ENCODE data around the gene DCC.

DCC gene

GRCh38 chr18:53324353-53324752 lies 984.4 kb downstream of the DCC start:
- Histone ChIP-seq H3K36me3 (ENCODE audit: control insufficient read depth, insufficient read depth, low read length, severe bottlenecking) (no peaks in the 10 kb centered on the region), H3K4me3 (ENCODE audit: low read length) (no peak overlapping the region), H3K9ac (ENCODE audit: low read length) (no peak overlapping the region), H3K27me3 (replicated peaks; ENCODE audit: control insufficient read depth, insufficient read depth, low read length) (no peaks in the 10 kb centered on the region), H3K9me3 (ENCODE audit: control insufficient read depth, low read length) (no peaks in the 10 kb centered on the region), H3K4me1 (ENCODE audit: control insufficient read depth, insufficient read depth, low read length) (no peaks in the 10 kb centered on the region)
- DNase-seq (ENCODE audit: low read depth) = no peak

DNA sequence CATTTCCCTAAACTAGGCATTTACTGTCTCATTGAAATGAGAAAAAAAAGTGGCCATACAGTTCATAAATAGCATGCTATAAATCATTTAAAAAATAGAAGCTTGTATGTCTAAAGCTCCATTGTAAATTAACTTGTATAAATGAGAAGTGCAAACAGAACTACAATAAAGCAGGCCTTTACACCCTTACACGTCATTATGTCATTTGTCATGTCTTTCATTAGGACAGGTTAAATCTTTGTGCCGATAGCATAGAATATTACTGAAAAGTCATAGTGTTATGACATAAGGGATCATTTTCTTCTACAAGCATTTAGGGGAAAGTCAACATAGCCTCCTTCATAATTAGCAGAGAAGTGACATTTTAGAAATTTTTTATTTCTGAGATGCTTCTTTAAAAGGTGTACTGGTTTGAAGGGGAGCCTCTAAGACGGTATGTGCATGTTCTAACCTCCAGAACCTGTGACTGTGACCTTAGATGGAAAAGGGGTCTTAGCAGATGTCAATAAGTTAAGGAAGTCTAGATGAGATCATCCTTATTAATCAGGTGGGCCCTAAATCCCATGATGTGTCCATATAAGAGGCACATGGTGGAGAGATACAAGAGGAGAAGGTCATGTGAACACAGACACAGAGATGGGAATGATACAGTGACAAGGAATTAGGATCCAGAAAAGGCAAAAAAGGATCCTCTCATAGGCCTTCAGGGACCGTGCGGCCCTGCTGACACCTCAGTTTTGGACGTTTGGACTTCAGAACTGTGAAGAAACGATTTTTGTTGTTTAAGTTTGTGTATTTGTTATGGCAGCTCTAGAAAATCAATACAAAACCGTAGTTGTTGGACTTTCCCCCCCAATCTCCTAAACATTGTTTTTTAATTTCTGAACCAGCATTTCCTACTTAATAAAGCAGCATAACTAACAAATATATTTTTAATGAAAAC lies 1020.8 kb downstream of the DCC start:
- Histone ChIP-seq H3K9me3 (ENCODE audit: control insufficient read depth, low read length) (no peaks in the 10 kb centered on the region), H3K4me3 (ENCODE audit: low read length) (no peak overlapping the region)

DNA sequence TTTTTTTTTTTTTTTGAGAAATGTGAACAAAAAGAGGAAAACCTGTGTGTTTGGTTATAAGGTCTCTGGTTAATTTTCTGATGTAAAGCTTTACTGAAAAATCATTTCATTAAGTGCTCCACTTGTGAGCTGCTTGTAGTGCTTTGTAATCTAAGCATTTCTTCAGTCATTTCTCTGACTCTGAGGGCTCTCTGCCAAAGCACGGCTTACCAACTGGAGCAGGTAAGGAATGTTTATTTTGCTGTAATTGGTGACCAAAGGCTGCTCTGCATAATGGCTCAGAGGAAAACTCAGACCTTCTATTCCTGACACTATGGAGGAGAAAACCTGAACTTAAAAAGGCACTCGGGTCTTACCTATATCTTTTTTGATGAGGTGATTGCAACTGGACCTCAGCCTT lies 1035.6 kb downstream of the DCC start:
- Histone ChIP-seq H3K27me3 (replicated peaks; ENCODE audit: control insufficient read depth, insufficient read depth, low read length) (no peaks in the 10 kb centered on the region), H3K4me3 (ENCODE audit: low read length) (no peak overlapping the region), H3K9ac (ENCODE audit: low read length) (no peak overlapping the region), H3K9me3 (ENCODE audit: control insufficient read depth, low read length) (no peaks in the 10 kb centered on the region), H3K4me1 (ENCODE audit: control insufficient read depth, insufficient read depth, low read length) (no peaks in the 10 kb centered on the region), H3K36me3 (ENCODE audit: control insufficient read depth, insufficient read depth, low read length, severe bottlenecking) (no peaks in the 10 kb centered on the region)
- no peak for DNase-seq (ENCODE audit: low read depth)

More for the DNA sequence above, 1020.8 kb downstream of the DCC start:
- H3K27me3 ChIP-seq (replicated peaks; ENCODE audit: control insufficient read depth, insufficient read depth, low read length) = no peaks in the 10 kb centered on the region
- H3K36me3 ChIP-seq (ENCODE audit: control insufficient read depth, insufficient read depth, low read length, severe bottlenecking) = no peaks in the 10 kb centered on the region
- H3K4me1 ChIP-seq (ENCODE audit: control insufficient read depth, insufficient read depth, low read length) = no peaks in the 10 kb centered on the region
- DNase-seq (ENCODE audit: low read depth) = no peak
- H3K9ac ChIP-seq (ENCODE audit: low read length) = no peak overlapping the region

DNA sequence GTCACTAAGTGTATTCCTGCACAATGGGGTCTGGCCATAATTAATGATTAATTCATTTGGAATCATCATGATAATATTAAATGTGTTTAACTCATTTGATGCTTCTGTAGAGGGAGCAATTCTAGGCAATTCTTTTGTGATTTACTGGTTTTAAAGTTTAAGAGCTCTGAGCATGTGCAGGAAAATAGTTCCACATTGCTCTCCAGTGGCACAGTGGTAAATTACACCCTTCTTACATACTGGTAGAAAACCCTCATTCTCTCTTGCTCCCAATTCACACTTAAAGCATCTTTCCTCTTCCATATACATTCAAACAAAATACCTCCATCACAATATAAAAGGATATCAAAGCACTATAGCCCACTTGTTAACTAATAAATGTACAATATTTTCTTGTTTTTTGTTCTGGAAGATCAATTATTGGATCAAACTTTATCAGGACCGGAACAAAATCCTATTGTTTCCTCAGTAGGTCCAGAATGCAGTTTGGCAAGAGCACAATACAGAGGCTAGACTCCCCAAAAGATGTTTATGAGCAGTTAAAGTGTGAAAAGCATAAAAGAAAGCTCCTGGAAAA lies 1040.2 kb downstream of the DCC start:
- Histone ChIP-seq H3K4me1 (ENCODE audit: control insufficient read depth, insufficient read depth, low read length) (no peaks in the 10 kb centered on the region), H3K36me3 (ENCODE audit: control insufficient read depth, insufficient read depth, low read length, severe bottlenecking) (no peaks in the 10 kb centered on the region), H3K27me3 (replicated peaks; ENCODE audit: control insufficient read depth, insufficient read depth, low read length) (no peaks in the 10 kb centered on the region), H3K4me3 (ENCODE audit: low read length) (no peak overlapping the region), H3K9ac (ENCODE audit: low read length) (no peak overlapping the region), H3K9me3 (ENCODE audit: control insufficient read depth, low read length) (peaks cover 4% of the 10 kb centered on the region)
- peak; percentile 72 for DNase-seq (ENCODE audit: low read depth)

DNA sequence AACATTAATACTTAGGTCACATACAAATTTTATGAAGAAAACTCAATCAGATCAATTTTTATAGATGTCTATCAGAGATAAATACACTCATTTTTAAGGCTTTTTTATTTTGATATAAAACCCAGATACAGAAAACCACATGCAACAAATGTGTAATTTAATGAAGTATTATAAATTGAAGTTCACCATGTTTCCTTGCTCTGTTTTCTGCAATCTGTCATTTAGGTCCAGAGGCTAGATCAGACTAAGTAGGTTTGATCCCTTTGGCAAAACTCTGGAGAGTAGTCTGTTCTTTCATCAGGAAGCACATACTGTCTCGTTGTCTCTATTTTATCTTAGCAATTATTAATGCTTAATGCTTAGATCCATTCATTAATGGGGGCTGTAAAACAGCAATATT lies 1042.9 kb downstream of the DCC start:
- Histone ChIP-seq H3K9me3 (ENCODE audit: control insufficient read depth, low read length) (peaks cover 4% of the 10 kb centered on the region), H3K27me3 (replicated peaks; ENCODE audit: control insufficient read depth, insufficient read depth, low read length) (no peaks in the 10 kb centered on the region), H3K4me3 (ENCODE audit: low read length) (no peak overlapping the region), H3K4me1 (ENCODE audit: control insufficient read depth, insufficient read depth, low read length) (no peaks in the 10 kb centered on the region), H3K36me3 (ENCODE audit: control insufficient read depth, insufficient read depth, low read length, severe bottlenecking) (no peaks in the 10 kb centered on the region), H3K9ac (ENCODE audit: low read length) (no peak overlapping the region)
- DNase-seq (ENCODE audit: low read depth) = no peak

DNA sequence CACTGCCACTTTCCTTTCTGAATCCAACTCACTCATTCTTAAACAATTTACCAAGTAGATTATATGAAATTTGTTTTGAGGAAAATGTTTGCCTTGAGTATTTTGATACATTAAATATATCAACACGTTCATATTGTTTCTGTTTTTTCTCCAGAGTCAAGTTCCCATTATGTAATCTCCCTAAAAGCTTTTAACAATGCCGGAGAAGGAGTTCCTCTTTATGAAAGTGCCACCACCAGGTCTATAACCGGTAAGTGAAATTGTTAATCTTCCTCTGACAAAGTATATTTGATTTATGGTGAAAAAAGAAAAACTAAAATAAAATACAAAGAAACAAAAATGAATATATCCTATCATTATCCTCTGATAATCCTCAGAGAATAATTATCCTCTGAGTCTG lies 1045.9 kb downstream of the DCC start:
- Histone ChIP-seq H3K27me3 (replicated peaks; ENCODE audit: control insufficient read depth, insufficient read depth, low read length) (no peaks in the 10 kb centered on the region), H3K9me3 (ENCODE audit: control insufficient read depth, low read length) (peaks cover 4% of the 10 kb centered on the region), H3K4me3 (ENCODE audit: low read length) (no peak overlapping the region), H3K36me3 (ENCODE audit: control insufficient read depth, insufficient read depth, low read length, severe bottlenecking) (no peaks in the 10 kb centered on the region), H3K4me1 (ENCODE audit: control insufficient read depth, insufficient read depth, low read length) (no peaks in the 10 kb centered on the region), H3K9ac (ENCODE audit: low read length) (no peak overlapping the region)
- DNase-seq (ENCODE audit: low read depth) = no peak

DNA sequence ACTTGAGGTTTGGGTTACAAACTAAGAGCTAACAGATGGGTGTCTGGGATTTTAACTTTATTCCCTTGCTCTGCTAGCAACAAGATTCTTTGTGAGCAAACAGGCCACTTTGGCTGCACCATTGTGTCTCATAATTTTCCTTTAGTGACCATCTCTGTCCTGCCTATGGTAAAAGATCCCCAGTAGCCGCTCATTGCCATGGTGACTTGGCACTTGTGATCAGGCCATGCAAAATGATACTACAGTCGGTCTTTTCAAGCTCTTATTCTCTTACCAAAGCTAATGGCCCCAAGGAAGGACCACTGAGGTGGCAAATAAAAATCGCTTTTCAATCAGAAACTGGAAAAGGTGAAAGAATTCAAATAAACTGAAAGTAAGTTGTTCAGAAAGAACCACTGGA lies 1047.6 kb downstream of the DCC start:
- H3K9ac ChIP-seq (ENCODE audit: low read length) = no peak overlapping the region
- peaks cover 4% of the 10 kb centered on the region for H3K9me3 ChIP-seq (ENCODE audit: control insufficient read depth, low read length)
- no peaks in the 10 kb centered on the region for H3K36me3 ChIP-seq (ENCODE audit: control insufficient read depth, insufficient read depth, low read length, severe bottlenecking)
- DNase-seq (ENCODE audit: low read depth) = no peak
- no peak overlapping the region for H3K4me3 ChIP-seq (ENCODE audit: low read length)
- H3K27me3 ChIP-seq (replicated peaks; ENCODE audit: control insufficient read depth, insufficient read depth, low read length) = no peaks in the 10 kb centered on the region
- no peaks in the 10 kb centered on the region for H3K4me1 ChIP-seq (ENCODE audit: control insufficient read depth, insufficient read depth, low read length)

GRCh38 chr18:53402670-53403069 lies 1062.7 kb downstream of the DCC start:
- Histone ChIP-seq H3K9ac (ENCODE audit: low read length) (no peak overlapping the region), H3K36me3 (ENCODE audit: control insufficient read depth, insufficient read depth, low read length, severe bottlenecking) (no peaks in the 10 kb centered on the region), H3K4me3 (ENCODE audit: low read length) (no peak overlapping the region), H3K9me3 (ENCODE audit: control insufficient read depth, low read length) (no peaks in the 10 kb centered on the region), H3K27me3 (replicated peaks; ENCODE audit: control insufficient read depth, insufficient read depth, low read length) (no peaks in the 10 kb centered on the region), H3K4me1 (ENCODE audit: control insufficient read depth, insufficient read depth, low read length) (no peaks in the 10 kb centered on the region)
- no peak for DNase-seq (ENCODE audit: low read depth)

DNA sequence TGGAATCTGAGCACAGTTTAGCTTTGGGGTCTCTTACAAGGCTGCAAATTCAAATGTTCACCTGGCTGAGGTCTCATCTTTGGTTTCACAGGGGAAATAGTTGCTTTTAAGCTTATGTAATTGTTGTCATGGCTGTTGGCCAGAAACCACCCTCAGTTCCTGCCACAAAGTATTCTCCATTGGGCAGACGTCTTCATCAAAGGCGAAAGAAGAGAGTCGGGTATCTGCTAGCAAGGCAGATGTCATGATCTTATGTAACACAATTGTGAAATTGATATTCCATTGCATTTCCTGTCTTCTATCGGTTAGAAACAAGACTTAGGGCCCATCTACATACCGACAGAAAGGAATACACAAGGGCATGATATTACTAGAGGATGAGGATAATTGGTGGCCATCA lies 1068.3 kb downstream of the DCC start:
- H3K4me3 ChIP-seq (ENCODE audit: low read length) = no peak overlapping the region
- no peaks in the 10 kb centered on the region for H3K27me3 ChIP-seq (replicated peaks; ENCODE audit: control insufficient read depth, insufficient read depth, low read length)
- DNase-seq (ENCODE audit: low read depth) = no peak

GRCh38 chr18:53411511-53411910 lies 1071.5 kb downstream of the DCC start:
- no peaks in the 10 kb centered on the region for H3K27me3 ChIP-seq (replicated peaks; ENCODE audit: control insufficient read depth, insufficient read depth, low read length)
- H3K36me3 ChIP-seq (ENCODE audit: control insufficient read depth, insufficient read depth, low read length, severe bottlenecking) = no peaks in the 10 kb centered on the region
- no peak overlapping the region for H3K4me3 ChIP-seq (ENCODE audit: low read length)

More for the DNA sequence above, 1068.3 kb downstream of the DCC start:
- no peak overlapping the region for H3K9ac ChIP-seq (ENCODE audit: low read length)
- H3K9me3 ChIP-seq (ENCODE audit: control insufficient read depth, low read length) = no peaks in the 10 kb centered on the region
- H3K4me1 ChIP-seq (ENCODE audit: control insufficient read depth, insufficient read depth, low read length) = no peaks in the 10 kb centered on the region
- no peaks in the 10 kb centered on the region for H3K36me3 ChIP-seq (ENCODE audit: control insufficient read depth, insufficient read depth, low read length, severe bottlenecking)

DNA sequence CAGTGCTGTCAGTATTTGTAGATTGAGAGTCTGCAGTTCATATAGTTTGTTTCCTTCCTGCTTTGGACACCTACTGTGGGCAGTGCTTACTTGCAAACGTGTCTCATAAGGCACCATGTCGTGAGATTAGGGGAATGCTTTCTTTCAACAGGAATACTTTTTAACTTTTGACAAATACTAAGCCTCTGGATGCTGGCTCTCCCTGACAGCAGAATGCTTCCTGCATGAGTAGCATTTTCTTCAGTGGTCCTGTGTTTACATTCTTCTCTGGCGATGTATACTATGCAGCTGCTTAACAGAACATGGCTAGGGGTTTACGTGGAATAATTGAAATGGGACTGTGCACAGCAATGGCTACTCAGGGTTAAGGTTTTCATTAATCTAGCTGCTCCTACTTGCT lies 1077.0 kb downstream of the DCC start:
- H3K27me3 ChIP-seq (replicated peaks; ENCODE audit: control insufficient read depth, insufficient read depth, low read length) = no peaks in the 10 kb centered on the region
- H3K9ac ChIP-seq (ENCODE audit: low read length) = no peak overlapping the region
- peak; percentile 33 for DNase-seq (ENCODE audit: low read depth)
- H3K4me3 ChIP-seq (ENCODE audit: low read length) = no peak overlapping the region
- H3K36me3 ChIP-seq (ENCODE audit: control insufficient read depth, insufficient read depth, low read length, severe bottlenecking) = no peaks in the 10 kb centered on the region
- H3K9me3 ChIP-seq (ENCODE audit: control insufficient read depth, low read length) = no peaks in the 10 kb centered on the region
- H3K4me1 ChIP-seq (ENCODE audit: control insufficient read depth, insufficient read depth, low read length) = no peaks in the 10 kb centered on the region

More at GRCh38 chr18:53411511-53411910, 1071.5 kb downstream of the DCC start:
- Histone ChIP-seq H3K9ac (ENCODE audit: low read length) (no peak overlapping the region), H3K4me1 (ENCODE audit: control insufficient read depth, insufficient read depth, low read length) (no peaks in the 10 kb centered on the region), H3K9me3 (ENCODE audit: control insufficient read depth, low read length) (no peaks in the 10 kb centered on the region)
- no peak for DNase-seq (ENCODE audit: low read depth)

Measured in adipocyte (in vitro differentiated cells).